Left lung (tissue), 10 donors: ENCODE measurements around the gene FXR1. TPM values are rescaled to one million over a fixed set of nuclear protein-coding genes. Genes with fewer than 3 reads are reported as not detected.

ENCODE experiments used
- ATAC-seq: fragments of 200-7000 bp; cut with Tn5 transposase; one replicate; pipeline ENCODE4 v1.9.1; 2020; ENCODE audit warnings: moderate library complexity
- DNase-seq, 4 donors: peaks; one replicate each; pipeline ENCODE4 v3.0.0-alpha.2; 2013 to 2020
- H3K27ac ChIP-seq, 2 donors: fragments of 200-600 bp; sonication (generic) in 1 of 2; one replicate each; pipeline versions ENCODE4 v1.5.0 to v1.8.0; 2020 to 2021
- H3K27me3 ChIP-seq, 2 donors: fragments of 200-600 bp; sonication (generic) in 1 of 2; one replicate each; pipeline versions ENCODE4 v1.5.0 to v1.8.0; 2020 to 2021
- H3K36me3 ChIP-seq, 2 donors: fragments of 200-600 bp; sonication (generic) in 1 of 2; one replicate each; pipeline versions ENCODE4 v1.5.0 to v1.8.0; 2020 to 2021
- H3K4me1 ChIP-seq, 2 donors: fragments of 200-600 bp; one replicate each; pipeline ENCODE4 v1.8.0; 2021
- H3K4me3 ChIP-seq, 2 donors: fragments of 200-600 bp; sonication (generic) in 1 of 2; one replicate each; pipeline versions ENCODE4 v1.5.0 to v1.8.0; 2020 to 2021; ENCODE audit warnings: mild to moderate bottlenecking in 1 of 2
- H3K9me3 ChIP-seq, 2 donors: fragments of 200-600 bp; sonication (generic) in 1 of 2; one replicate each; pipeline versions ENCODE4 v1.5.0 to v1.8.0; 2020 to 2021
- CTCF ChIP-seq, 2 donors: fragments of 200-600 bp; sonication (generic) in 1 of 2; IDR thresholded peaks; one replicate each; pipeline versions ENCODE4 v1.5.0 to v1.8.0; 2021; ENCODE audit warnings: antibody characterized with exemption in 2 of 2
- intact Hi-C, 2 donors: fragments of 100-400 bp; cut with DNase I; formaldehyde crosslinking; loops; one replicate each; pipeline versions ENCODE4 v1.11.2 to v1.14.2; 2022
- polyA plus RNA-seq, 6 donors: library from polyadenylated mRNA; unstranded; fragments of 120-200 nt; gene quantifications; one replicate each; pipeline ENCODE4 v1.2.1, GENCODE V29; 2013; ENCODE audit not compliant: insufficient read length in 6 of 6
- total RNA-seq, 2 donors: library from RNA; stranded (reverse); fragmentation: NEBNext Ultra II Directional; extraction: Animal tissue kit (Norgen Biotek cat#: 25700); gene quantifications; one replicate each; pipeline ENCODE4 v1.2.1, GENCODE V29; 2021
- donor health status: DM: no; HTN: yes; CAD: no.
- donor health status: DM: no; HTN: no; CAD: no.

The FXR1 gene
- total and polyA plus RNA-seq, 8 donors = 100 to 249 (median 206) TPM

- no peak for DNase-seq
- intact Hi-C loops = no loop called here
Measured at GRCh38 chr3:180909369-180910127, 2.9 kb upstream of the FXR1 start.

GRCh38 chr3:180910823-180911222 lies 1.6 kb upstream of the FXR1 start:
- intact Hi-C loops = no loop called here
- TF ChIP-seq CTCF (IDR thresholded peaks at IDR 0.05) = no peak
- no peaks in the 10 kb centered on the region for H3K9me3 ChIP-seq
- H3K27me3 ChIP-seq = no peaks in the 10 kb centered on the region
- no peak overlapping the region for H3K4me3 ChIP-seq
- ATAC-seq (no peak), DNase-seq (no peak)
- H3K4me1 ChIP-seq = peaks cover 13 to 35% of the 10 kb centered on the region in 2 donors
- no peak overlapping the region for H3K27ac ChIP-seq
- no peaks in the 10 kb centered on the region for H3K36me3 ChIP-seq

More at GRCh38 chr3:180909369-180910127, 2.9 kb upstream of the FXR1 start:
- Histone ChIP-seq H3K4me1 (peaks cover 8 to 22% of the 10 kb centered on the region in 2 donors), H3K4me3 (no peak overlapping the region), H3K36me3 (no peaks in the 10 kb centered on the region), H3K27ac (no peak overlapping the region), H3K9me3 (no peaks in the 10 kb centered on the region), H3K27me3 (no peaks in the 10 kb centered on the region)
- no peak for ATAC-seq
- TF ChIP-seq CTCF (IDR thresholded peaks at IDR 0.05) = no peak

GRCh38 chr3:180911876-180912303 lies 580 bp upstream of the FXR1 start:
- H3K27me3 ChIP-seq = no peaks in the 10 kb centered on the region
- H3K27ac ChIP-seq = peak overlapping the region; percentile 91 to 92
- H3K4me3 ChIP-seq = peak overlapping the region; percentile 72 to 76
- H3K36me3 ChIP-seq = peaks cover 0 to 8% of the 10 kb centered on the region in 2 donors
- no peak for DNase-seq
- H3K9me3 ChIP-seq = no peaks in the 10 kb centered on the region
- peaks cover 13 to 45% of the 10 kb centered on the region in 2 donors for H3K4me1 ChIP-seq
- intact Hi-C loops = no loop called here
- TF ChIP-seq CTCF (IDR thresholded peaks at IDR 0.05) = no peak
- ATAC-seq = no peak

- DNase-seq (no peak), ATAC-seq (no peak)
- no peak for TF ChIP-seq CTCF (IDR thresholded peaks at IDR 0.05)
- Histone ChIP-seq H3K9me3 (no peaks in the 10 kb centered on the region), H3K4me1 (peaks cover 13 to 53% of the 10 kb centered on the region in 2 donors), H3K4me3 (peak overlapping the region; percentile 72 to 76), H3K27ac (peak overlapping the region; percentile 91 to 92), H3K36me3 (peaks cover 0 to 9% of the 10 kb centered on the region in 2 donors), H3K27me3 (no peaks in the 10 kb centered on the region)
- intact Hi-C loops = no loop called here
Measured at GRCh38 chr3:180913581-180914404, 1.3 kb downstream of the FXR1 start.

GRCh38 chr3:180918542-180918941 lies 6.1 kb downstream of the FXR1 start:
- no peak overlapping the region for H3K4me3 ChIP-seq
- no peaks in the 10 kb centered on the region for H3K27me3 ChIP-seq
- ATAC-seq (no peak), DNase-seq (no peak)
- H3K36me3 ChIP-seq = peaks cover 0 to 9% of the 10 kb centered on the region in 2 donors
- no peak overlapping the region for H3K27ac ChIP-seq
- no peak for TF ChIP-seq CTCF (IDR thresholded peaks at IDR 0.05)
- H3K4me1 ChIP-seq = peaks cover 13 to 54% of the 10 kb centered on the region in 2 donors
- intact Hi-C loops = no loop called here
- no peaks in the 10 kb centered on the region for H3K9me3 ChIP-seq
